Activated CD8-positive, alpha-beta memory T cell treated with anti-CD3 and anti-CD28 coated beads, Interleukin-2, amount 50 U/mL, for 1 hour (primary cell): ENCODE measurements around the gene NAPSA.

Source experiments
- DNase-seq: peaks from one replicate; pipeline ENCODE4 v3.0.0-alpha.2; 2020; ENCODE audit errors: extremely low read depth

NAPSA gene

GRCh38 chr19:50315773-50316448, 49.5 kb downstream of the NAPSA start:
- DNase-seq: no peak

GRCh38 chr19:50314724-50315708, 50.4 kb downstream of the NAPSA start:
- no peak for DNase-seq

GRCh38 chr19:50313812-50314536, 51.5 kb downstream of the NAPSA start:
- DNase-seq: no peak

GRCh38 chr19:50312967-50313811, 52.2 kb downstream of the NAPSA start:
- no peak for DNase-seq

- no peak for DNase-seq
These were observed 53.5 kb downstream of the NAPSA start for GRCh38 chr19:50311723-50312635.

GRCh38 chr19:50310759-50311465, 54.5 kb downstream of the NAPSA start:
- DNase-seq: no peak

GRCh38 chr19:50309396-50310125, 55.9 kb downstream of the NAPSA start:
- DNase-seq: no peak

- no peak for DNase-seq
These were observed 56.4 kb downstream of the NAPSA start for GRCh38 chr19:50308991-50309390.
